CD4-positive, alpha-beta T cell treated with Interleukin-1 beta for 1 hour (primary cell): Measurements from ENCODE around the gene OPRL1.
"Not testable (repeated sequence)": the region's sequence is repeated elsewhere in the genome, so short reads cannot be mapped to it uniquely, and the experiment has no call there.

Experiments
- DNase-seq, 2 donors: peaks; one replicate each; pipeline ENCODE4 v3.0.0-alpha.2; 2020 to 2022

The OPRL1 gene

DNA sequence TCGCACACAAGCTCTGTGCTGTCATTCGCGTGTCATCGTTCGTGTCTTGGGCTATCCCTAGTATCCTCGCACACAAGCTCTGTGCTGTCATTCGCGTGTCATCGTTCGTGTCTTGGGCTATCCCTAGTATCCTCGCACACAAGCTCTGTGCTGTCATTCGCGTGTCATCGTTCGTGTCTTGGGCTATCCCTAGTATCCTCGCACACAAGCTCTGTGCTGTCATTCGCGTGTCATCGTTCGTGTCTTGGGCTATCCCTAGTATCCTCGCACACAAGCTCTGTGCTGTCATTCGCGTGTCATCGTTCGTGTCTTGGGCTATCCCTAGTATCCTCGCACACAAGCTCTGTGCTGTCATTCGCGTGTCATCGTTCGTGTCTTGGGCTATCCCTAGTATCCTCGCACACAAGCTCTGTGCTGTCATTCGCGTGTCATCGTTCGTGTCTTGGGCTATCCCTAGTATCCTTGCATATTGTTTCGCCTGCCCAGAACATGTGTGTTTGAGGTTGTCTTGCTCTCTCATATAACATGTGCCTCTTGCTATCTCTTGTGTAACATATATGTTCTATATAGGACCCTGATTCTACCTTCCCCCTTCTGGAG is 7.4 kb downstream of the OPRL1 start:
- not testable (repeated sequence) for DNase-seq

DNA sequence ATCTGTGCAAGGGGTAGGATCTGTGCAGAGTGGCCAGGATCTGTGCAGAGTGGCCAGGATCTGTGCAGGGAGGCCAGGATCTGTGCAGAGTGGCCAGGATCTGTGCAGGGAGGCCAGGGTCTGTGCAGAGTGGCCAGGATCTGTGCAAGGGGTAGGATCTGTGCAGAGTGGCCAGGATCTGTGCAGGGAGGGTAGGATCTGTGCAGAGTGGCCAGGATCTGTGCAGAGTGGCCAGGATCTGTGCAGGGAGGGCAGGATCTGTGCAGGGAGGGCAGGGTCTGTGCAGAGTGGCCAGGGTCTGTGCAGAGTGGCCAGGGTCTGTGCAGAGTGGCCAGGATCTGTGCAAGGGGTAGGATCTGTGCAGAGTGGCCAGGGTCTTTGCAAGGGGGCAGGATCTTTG is 8.7 kb downstream of the OPRL1 start:
- not testable (repeated sequence) for DNase-seq

DNA sequence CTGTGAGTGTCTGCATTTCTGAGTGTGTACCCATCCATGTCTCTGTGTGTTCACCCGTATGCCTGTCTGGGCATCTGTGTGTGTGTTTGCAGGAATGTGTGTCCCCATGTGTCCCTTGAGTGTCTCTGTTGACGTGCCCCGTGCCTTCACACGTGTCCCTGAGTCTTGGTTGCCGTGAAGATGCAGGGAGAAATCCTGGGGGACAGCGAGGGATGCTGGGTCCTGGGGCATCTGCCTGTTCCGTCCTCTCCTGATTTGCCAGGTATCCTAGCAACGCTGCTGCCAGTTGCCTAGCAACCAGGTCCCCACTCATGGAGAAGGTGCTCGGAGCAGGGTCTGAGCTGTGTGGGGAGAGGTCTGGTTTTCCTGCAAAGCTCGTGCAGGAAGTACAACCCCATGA is 10.3 kb downstream of the OPRL1 start:
- DNase-seq = no peak

DNA sequence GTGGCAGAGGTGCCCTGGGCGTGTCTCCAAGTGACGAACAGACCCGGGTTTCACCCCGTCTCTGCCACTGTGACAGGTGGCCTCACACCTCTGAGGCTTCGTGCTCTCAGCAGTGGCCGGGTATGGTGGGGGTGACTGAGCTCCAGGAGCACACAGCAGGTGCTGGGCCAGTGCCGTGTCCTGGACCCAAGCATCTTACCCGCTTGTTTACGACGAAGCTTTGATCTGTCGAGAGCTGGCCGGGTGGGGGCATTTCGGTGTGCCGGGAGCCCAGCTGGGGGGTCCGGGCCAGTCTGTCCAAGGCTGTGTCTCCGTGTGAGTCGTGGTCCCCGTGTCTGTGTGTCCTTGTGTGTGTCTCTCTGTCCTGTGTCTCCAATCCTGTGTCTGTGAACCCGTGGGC is 11.5 kb downstream of the OPRL1 start:
- DNase-seq = no peak

DNA sequence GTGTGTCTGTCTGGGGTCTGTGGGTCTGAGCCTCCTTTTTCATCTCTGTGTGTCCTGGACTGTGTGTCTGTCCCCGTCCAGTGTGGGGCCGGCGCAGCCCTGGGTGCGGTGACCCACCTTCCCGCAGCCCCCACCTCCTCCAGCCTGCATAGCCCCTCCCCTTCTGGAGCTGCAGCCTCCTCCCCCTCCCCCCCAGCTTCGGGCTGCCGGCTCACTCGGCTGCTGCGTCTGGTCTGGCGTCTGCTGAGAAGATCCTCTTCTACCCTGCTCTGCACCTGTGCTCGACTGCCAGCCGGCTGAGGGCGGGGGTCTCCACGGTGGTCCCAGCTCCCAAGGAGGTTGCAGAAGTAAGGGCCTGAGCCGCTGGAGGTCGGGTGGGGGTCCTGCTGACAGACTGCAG is 11.9 kb downstream of the OPRL1 start:
- DNase-seq = no peak

DNA sequence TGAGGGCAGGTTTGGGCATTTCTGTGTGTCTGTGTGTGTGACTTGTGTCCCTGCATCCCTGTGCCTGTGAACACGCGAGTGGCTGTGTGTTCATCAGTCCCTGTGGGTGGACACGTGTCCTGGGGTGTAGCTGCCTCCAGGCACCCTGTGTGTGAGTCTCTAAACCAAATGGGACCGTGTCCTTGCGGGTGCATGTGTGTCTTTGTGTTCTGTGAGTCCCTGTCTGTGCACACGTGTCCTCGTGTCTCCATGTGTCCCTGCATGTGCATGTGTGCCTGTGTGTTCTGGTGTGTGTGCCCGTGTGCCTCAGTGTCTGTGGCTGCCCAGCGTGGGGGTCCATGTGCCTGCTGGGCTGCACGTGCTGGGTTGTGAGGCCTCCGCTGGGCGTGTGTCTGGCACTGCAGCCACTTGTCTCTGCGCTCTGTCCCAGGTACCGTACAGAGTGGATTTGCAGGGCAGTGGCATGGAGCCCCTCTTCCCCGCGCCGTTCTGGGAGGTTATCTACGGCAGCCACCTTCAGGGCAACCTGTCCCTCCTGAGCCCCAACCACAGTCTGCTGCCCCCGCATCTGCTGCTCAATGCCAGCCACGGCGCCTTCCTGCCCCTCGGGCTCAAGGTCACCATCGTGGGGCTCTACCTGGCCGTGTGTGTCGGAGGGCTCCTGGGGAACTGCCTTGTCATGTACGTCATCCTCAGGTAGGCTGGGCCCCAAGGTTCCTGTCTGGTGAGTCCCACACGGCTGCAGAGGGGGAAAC is 12.6 kb downstream of the OPRL1 start:
- no peak for DNase-seq

DNA sequence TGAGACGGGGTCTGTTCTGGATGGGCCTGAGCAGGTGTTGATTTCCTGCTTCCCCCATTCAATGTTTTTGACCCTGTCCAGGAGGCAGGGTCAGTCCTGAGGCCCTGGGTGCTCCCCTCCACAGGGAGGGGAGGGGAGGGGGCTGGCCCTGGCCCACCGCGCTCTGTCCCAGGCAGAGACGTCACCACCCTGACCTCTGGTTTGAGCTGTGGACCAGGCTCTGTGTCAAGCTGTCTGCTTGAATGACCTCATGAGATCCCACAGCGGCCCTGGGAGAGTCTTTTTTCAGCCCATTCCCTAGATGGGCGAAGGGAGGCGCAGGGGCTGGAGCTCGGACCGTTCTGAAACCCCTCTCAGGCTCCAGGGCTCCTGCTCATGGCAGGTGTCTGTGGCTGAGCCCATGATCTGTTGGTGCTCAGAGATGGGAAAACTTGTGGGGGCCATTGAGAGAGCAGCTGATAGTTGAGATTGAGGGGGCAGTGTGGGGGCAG is 13.2 kb downstream of the OPRL1 start:
- DNase-seq = no peak

DNA sequence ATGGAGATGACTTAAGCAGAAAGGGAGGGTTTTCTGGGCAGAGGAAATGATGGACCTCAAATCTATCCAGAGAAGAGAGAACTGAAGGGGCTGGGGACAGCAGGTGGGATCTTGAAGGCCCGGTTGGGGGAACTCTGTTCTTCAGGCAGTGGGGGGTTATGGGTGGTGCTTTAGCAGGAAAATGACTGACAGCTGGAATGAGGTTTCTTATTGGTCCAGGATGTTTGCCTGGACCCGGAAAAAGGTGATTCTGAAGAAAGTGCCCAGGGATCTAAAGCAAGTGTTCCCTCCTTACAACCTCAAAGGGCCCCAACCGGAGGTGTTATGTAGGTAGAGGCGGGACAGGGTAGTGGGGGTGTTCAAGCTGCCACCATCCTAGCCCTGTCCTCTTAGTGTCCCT is 15.6 kb downstream of the OPRL1 start:
- no peak for DNase-seq

DNA sequence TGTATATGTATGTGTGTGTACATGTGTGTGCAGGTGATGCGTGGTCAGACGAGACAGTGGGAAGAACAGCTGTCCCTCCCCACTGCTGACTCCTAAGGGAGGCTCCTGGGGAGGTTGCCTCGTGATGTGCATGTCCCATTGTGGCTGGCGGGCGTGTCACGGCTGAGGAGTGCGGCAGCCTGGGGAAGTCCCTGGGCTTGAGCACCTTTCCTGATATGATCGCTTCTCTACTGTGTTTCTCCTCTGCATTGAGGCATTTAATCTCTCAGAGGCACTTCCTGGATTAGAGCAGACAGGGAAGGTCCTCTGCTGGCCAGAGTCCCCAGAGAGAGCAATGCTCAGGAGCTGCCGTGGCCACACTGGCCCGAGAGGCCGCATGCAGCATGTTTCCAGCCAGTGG is 16.0 kb downstream of the OPRL1 start:
- no peak for DNase-seq

DNA sequence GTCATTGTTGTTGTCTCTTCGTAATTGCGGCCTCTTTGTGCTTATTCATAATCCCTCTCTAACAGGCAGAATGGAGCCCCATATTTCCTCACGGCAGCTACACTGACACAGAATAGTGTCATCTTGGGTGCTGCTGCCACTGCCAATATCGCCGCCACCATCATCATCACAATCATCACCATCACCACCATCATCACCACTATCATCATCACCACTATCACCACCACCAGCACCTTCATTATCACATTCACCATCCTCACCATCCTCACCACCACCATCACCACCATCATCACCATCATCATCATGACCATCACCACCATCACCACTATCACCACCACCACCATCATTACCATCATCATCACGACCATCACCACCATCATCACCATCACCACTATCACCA is 16.7 kb downstream of the OPRL1 start:
- DNase-seq = no peak

DNA sequence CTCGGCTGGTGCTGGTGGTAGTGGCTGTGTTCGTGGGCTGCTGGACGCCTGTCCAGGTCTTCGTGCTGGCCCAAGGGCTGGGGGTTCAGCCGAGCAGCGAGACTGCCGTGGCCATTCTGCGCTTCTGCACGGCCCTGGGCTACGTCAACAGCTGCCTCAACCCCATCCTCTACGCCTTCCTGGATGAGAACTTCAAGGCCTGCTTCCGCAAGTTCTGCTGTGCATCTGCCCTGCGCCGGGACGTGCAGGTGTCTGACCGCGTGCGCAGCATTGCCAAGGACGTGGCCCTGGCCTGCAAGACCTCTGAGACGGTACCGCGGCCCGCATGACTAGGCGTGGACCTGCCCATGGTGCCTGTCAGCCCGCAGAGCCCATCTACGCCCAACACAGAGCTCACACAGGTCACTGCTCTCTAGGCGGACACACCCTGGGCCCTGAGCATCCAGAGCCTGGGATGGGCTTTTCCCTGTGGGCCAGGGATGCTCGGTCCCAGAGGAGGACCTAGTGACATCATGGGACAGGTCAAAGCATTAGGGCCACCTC is 18.7 kb downstream of the OPRL1 start:
- DNase-seq = no peak

DNA sequence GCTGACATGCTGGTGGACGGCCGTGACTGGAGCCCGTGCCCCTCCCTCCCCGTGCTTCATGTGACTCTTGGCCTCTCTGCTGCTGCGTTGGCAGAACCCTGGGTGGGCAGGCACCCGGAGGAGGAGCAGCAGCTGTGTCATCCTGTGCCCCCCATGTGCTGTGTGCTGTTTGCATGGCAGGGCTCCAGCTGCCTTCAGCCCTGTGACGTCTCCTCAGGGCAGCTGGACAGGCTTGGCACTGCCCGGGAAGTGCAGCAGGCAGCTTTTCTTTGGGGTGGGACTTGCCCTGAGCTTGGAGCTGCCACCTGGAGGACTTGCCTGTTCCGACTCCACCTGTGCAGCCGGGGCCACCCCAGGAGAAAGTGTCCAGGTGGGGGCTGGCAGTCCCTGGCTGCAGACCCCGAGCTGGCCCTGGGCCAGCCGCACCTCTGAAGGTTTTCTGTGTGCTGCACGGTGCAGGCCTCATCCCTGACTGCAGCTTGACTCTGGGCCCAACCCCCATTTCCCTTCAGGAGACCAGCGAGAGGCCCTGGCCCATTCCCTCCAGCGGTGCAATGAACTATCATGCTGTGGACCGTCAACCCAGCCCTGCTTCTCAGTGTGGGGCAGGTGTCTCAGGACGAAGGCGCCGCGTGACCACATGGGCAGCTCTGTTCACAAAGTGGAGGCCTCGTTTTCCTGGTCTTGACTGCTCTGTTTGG is 19.4 kb downstream of the OPRL1 start:
- no peak for DNase-seq

DNA sequence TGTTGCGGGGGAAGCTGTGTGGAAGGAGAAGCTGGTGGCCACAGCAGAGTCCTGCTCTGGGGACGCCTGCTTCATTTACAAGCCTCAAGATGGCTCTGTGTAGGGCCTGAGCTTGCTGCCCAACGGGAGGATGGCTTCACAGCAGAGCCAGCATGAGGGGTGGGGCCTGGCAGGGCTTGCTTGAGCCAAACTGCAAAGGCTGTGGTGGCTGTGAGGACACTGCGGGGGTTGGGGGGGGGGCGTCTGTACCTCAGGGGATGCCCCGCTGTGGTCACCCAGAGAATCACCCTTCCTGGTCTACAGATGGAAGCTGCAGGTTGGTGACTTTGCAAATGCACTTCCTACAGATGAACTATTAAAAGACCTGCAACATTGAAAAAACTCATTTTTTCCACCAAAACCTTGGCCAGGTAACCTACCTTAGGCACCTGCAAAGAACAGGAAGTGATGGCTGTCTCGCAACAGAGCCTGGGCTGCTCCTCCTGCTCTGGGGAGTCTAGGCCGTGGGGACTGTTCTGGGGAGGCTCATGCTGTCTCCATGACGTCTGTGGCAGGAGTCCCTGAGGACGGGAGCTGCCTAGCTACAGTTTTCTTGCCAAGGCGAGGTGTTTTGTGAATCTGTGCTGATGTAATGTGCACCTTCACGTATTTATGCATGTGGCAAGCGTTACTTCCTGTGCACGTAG is 20.1 kb downstream of the OPRL1 start:
- DNase-seq = peak; percentile 24 to 71

DNA sequence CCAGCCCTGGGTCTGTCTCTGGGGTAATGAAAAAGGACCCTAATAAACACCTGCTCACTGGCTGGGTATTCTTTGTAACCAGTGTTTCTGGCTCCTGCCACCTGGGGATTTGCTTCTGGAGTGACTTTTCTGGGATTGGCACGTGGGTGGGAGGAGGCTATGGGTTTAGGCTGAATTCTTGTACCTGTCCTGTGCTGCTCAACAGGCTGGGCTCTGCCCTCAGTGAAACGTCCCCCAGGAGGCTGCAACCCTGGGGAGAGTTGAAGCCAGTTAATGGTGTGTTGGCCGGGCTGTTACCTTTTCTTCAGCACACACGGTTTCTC is 20.6 kb downstream of the OPRL1 start:
- no peak for DNase-seq

DNA sequence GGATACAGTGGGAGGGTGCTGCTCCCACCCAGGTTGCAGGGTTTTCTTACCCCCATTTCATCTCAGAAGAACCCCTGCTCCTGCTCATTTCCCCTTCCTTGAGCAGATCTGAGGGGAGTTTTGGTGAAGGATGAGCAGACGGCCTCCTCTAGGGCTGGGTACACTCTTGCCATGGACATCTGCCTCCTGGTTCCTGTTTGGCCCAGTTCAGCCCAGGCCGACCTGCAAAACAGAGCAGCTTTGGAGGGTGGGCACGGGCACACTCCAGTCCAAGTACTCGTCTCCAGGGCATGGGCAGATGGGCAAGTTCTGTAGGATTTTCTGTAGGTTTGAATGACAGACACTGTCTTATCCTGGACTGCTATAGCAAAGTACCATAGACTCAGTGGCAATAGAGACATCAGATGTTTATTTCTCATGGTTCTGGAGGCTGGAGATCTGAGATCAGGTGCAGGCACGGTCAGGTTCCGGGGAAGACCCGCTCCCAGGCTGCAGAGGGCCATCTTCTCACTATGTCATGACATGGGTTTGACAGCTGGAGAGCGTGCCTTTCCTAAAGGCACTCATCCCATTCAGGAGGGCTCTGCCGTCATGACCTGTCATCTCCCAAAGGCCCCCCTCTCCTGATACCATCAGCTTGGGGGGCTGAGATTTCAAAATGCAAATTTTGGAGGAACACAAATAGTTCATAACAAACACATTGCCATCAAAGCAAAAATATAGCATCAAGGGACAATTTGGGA is 21.2 kb downstream of the OPRL1 start:
- no peak for DNase-seq

DNA sequence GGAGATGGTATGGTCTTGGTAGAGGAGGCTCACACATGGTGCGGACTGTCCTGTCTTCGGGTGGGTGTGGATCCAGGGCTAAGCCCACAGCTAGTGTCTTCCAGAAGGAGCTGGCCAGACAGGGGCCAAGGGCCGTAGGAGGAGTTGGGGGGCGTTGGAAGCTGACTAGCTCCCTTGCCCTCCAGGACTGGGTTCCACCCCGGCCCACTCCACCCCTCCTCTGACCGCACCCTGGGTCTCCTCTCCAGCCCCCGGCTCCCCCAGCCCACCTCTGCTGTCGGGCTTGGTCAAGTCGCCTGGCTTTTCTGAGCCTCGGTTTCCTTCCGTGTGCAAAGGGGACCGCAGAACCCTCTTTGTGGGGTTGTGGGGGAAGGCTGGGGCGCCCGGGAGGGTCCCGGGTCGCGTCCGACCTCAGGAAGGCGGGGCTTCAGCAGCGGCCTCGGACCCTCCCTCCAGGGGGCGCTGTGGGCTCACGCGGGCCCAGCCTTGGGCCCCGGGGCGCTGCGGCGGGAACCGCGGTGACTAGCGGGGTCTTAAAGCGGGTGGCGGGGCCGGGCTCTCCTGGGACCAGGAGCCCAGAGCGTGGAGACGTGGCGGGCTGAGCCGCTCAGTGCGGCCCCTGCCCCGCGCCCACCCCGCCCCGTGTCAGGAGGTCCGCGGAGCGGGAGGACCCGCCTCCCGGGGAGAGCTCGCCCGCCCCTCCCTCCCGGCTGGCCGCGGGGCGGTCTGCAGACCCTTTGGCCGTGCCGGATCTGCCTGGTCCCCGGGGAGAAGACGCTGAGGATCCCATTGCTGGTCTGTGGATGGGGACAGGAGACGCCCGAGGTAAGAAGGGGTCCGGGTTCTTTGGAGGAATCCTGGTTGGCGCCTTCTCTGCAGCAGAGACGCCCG is 22.1 kb downstream of the OPRL1 start:
- DNase-seq = peak; percentile 64

DNA sequence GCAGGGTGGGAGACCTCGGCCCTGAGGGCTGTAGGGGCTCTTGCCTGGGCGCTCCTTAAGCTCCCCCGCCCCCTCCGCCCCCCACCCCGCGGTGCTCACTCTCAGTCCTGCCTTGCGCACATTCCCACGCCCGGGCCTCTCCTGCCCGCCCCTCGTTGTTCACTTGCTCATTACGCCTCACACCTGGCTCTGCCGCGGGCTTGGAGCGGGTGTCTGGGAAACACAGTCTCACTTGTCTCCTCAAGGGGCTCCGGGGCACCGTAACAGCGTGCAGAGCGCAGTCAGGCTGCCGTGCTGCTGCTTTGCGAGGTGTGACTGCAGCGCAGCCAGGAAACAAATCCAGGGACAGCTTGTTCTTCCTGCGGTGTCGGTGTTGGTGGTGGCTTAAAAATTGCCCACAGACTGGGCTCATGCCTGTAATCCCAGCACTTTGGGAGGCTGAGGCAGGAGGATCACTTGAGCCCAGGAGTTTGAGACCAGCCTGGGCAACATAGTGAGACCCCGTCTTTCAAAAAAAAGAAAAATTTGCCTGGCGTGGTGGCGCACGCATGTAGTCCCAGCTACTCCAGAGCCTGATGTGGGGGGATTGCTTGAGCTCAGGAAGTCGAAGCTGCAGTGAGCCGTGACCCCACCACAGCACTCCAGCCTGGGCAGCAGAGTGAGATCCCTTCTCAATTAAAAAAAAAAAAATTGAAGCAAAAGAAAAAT is 22.9 kb downstream of the OPRL1 start:
- no peak for DNase-seq

DNA sequence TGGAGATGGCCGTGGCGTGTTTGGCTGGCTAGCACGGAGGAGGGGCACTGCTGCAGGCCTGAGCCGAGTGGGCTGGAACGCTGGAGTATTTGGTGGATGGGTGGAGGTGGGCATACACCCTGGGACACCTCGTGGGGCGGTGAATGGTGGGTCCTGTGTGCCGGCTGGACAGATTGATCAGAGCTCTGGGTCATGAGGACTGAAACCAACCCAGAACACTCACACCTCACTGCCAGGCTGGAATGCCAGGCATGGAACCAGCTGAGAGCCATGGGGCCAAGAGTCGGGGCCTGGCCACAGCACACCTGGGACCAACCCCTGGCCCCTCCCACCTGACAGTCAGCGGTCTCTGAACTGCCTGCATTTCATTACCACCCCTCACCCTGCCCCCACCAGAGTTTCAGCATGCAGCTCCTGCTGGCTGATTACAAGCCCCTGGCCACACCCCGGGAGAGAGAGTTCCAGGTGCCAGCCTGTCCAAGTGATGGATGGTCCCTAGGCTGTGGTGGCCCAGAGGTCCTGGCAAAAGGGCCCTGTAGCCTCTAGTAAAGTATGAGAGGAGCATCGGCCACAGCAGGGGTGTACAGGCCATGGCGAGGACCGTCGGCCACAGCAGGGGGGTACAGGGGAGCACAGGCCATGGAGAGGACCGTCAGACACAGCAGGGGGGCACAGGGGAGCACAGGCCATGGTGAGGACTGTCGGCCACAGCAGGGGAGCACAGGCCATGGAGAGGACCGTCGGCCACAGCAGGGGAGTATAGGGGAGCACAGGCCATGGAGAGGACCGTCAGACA is 24.2 kb downstream of the OPRL1 start:
- DNase-seq = no peak

DNA sequence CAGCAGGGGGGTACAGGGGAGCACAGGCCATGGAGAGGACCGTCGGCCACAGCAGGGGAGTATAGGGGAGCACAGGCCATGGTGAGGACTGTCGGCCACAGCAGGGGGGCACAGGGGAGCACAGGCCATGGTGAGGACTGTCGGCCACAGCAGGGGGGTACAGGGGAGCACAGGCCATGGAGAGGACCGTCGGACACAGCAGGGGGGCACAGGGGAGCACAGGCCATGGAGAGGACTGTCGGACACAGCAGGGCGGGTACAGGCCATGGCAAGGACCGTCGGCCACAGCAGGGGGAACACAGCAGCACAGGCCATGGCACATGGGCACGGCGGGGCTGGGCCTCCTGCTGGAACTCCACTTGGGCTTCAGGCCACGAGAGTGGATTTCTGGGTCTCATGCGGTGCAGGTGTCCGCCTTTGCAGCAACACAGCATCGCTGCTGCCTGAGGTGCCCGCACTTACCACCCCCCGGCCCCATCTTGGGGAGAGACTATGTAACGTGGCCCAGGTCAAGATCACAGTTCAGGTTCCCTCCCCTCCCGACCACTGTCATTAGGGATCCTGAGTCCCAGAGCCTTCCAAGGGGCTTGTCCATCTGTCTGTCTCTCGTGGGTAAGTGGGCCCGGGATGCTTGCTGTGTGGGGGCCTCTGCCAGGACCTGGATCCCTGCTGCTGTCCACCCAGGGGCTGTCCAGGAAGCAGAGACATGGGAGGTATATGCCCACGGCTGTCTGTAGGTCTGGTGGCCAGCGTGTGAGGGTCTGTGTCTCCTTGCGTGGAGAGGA is 25.0 kb downstream of the OPRL1 start:
- no peak for DNase-seq
